Lung (tissue), 12 donors: ENCODE results near the gene PRKG2. TPM values are rescaled to one million over a fixed set of nuclear protein-coding genes. Genes with fewer than 3 reads are reported as not detected.

Experiments used
- ATAC-seq: fragments of 200-7000 bp; cut with Tn5 transposase; one replicate; pipeline ENCODE4 v1.9.1; 2020; ENCODE audit warnings: moderate number of reproducible peaks; ENCODE audit not compliant: insufficient read depth, low FRiP score
- DNase-seq, 3 donors: peaks; one replicate each; pipeline ENCODE4 v3.0.0-alpha.2; 2013 to 2017
- H3K27ac ChIP-seq, 2 donors: one replicate each; pipeline ENCODE4 v1.5.1; 2013; ENCODE audit warnings: mild to moderate bottlenecking in 2 of 2, moderate library complexity in 2 of 2, control low read depth in 1 of 2, inconsistent platforms in 1 of 2, low read depth in 1 of 2, low read length in 1 of 2
- H3K27me3 ChIP-seq, 3 donors: one replicate each; pipeline ENCODE4 v1.5.1; 2013; ENCODE audit warnings: low read length in 2 of 3; ENCODE audit not compliant: control insufficient read depth in 3 of 3, insufficient read depth in 3 of 3
- H3K36me3 ChIP-seq, 4 donors: one replicate each; pipeline ENCODE4 v1.5.1; 2013; ENCODE audit warnings: low read length in 4 of 4, mild to moderate bottlenecking in 1 of 4, moderate library complexity in 1 of 4; ENCODE audit not compliant: control insufficient read depth in 4 of 4, insufficient read depth in 4 of 4
- H3K4me1 ChIP-seq, 5 donors: one replicate each; pipeline ENCODE4 v1.5.1; 2013; ENCODE audit warnings: low read length in 5 of 5, mild to moderate bottlenecking in 2 of 5, moderate library complexity in 1 of 5; ENCODE audit not compliant: control insufficient read depth in 5 of 5, insufficient read depth in 5 of 5
- H3K4me3 ChIP-seq: one replicate; pipeline ENCODE4 v1.5.1; 2013; ENCODE audit warnings: mild to moderate bottlenecking, control low read depth, moderate library complexity
- H3K9ac ChIP-seq, 2 donors: one replicate each; pipeline ENCODE4 v1.5.1; 2013; ENCODE audit warnings: low read length in 2 of 2, control low read depth in 1 of 2; ENCODE audit not compliant: insufficient read depth in 1 of 2
- H3K9me3 ChIP-seq, 4 donors: one replicate each; pipeline ENCODE4 v1.5.1; 2013; ENCODE audit warnings: low read length in 3 of 4, mild to moderate bottlenecking in 1 of 4, moderate library complexity in 1 of 4; ENCODE audit not compliant: control insufficient read depth in 4 of 4, insufficient read depth in 3 of 4
- CTCF ChIP-seq: IDR thresholded peaks from 2 replicates; pipeline ENCODE4 v1.5.1; 2012; ENCODE audit warnings: mild to moderate bottlenecking; ENCODE audit errors: control extremely low read depth, extremely low read depth
- WGBS, 2 donors: extraction: QIAGEN DNeasy Blood & Tissue Kit; methylation state at CpG; one replicate each; pipeline ENCODE4 v1.1.7; 2013; 5-methylcytosine and 5-hydroxymethylcytosine counted together
- polyA plus RNA-seq, 2 donors: library from polyadenylated mRNA; stranded (reverse); fragments of 200-250 nt; gene quantifications; one replicate each; pipeline ENCODE4 v1.2.1, GENCODE V29; 2013
- total RNA-seq, 2 donors: library from RNA; depleted of rRNA in 1 of 2; stranded (reverse); fragments of >200 nt in 1 of 2; gene quantifications; one replicate each; pipeline ENCODE4 v1.2.1, GENCODE V29; 2014 to 2021
- donor health status: control.
- donor health status: control.
- donor health status: Bipolar disorder and iron deficiency.
- donor health status: healthy.
- donor health status: DM: yes; HTN: yes; CAD: no.

The PRKG2 gene
- total and polyA plus RNA-seq, 4 donors, result 0.06 to 4.2 (median 2.7) TPM

GRCh38 chr4:81148576-81148975 is 66.4 kb downstream of the PRKG2 start:
- Histone ChIP-seq H3K27ac (no peak overlapping the region), H3K4me1 (no peaks in the 10 kb centered on the region), H3K9me3 (no peaks in the 10 kb centered on the region), H3K36me3 (no peaks in the 10 kb centered on the region), H3K9ac (no peak overlapping the region), H3K4me3 (no peak overlapping the region), H3K27me3 (no peaks in the 10 kb centered on the region)
- no peak for DNase-seq
- ATAC-seq, result no peak
- 84 to 87% methylated on average over 6 of the region's 6 CpGs for WGBS, 2 donors
- no peak for TF ChIP-seq CTCF

- Histone ChIP-seq H3K9me3 (no peaks in the 10 kb centered on the region), H3K27me3 (no peaks in the 10 kb centered on the region), H3K4me1 (no peaks in the 10 kb centered on the region), H3K4me3 (no peak overlapping the region), H3K27ac (no peak overlapping the region), H3K9ac (no peak overlapping the region), H3K36me3 (no peaks in the 10 kb centered on the region)
- DNase-seq, result no peak
- no peak for ATAC-seq
- no peak for TF ChIP-seq CTCF
These were observed 68.6 kb downstream of the PRKG2 start for GRCh38 chr4:81146466-81146865.

- ATAC-seq (no peak), DNase-seq (no peak)
- Histone ChIP-seq H3K4me1 (no peaks in the 10 kb centered on the region), H3K9ac (no peak overlapping the region), H3K4me3 (no peak overlapping the region), H3K27me3 (no peaks in the 10 kb centered on the region), H3K36me3 (no peaks in the 10 kb centered on the region), H3K9me3 (no peaks in the 10 kb centered on the region), H3K27ac (no peak overlapping the region)
- 72 to 85% methylated on average over 2 of the region's 2 CpGs for WGBS, 2 donors
- no peak for TF ChIP-seq CTCF
These were observed 71.8 kb downstream of the PRKG2 start for GRCh38 chr4:81143183-81143582.

GRCh38 chr4:81142744-81143143 is 72.3 kb downstream of the PRKG2 start:
- WGBS, 2 donors, result 59 to 68% methylated on average over 7 of the region's 7 CpGs
- no peaks in the 10 kb centered on the region for H3K36me3 ChIP-seq
- H3K9ac ChIP-seq, result no peak overlapping the region
- no peak for DNase-seq
- no peaks in the 10 kb centered on the region for H3K27me3 ChIP-seq
- H3K4me1 ChIP-seq, result no peaks in the 10 kb centered on the region
- ATAC-seq, result no peak
- TF ChIP-seq CTCF, result no peak
- no peak overlapping the region for H3K27ac ChIP-seq
- no peak overlapping the region for H3K4me3 ChIP-seq
- H3K9me3 ChIP-seq, result no peaks in the 10 kb centered on the region
